GM12878 (cell line): ENCODE data around the gene PAK2.

ENCODE experiments used
- BHLHE40 ChIP-seq, 2 experiments: fragments of 450-650 bp in 1 of 2; IDR thresholded peaks; 2 replicates each; pipeline ENCODE4 v1.6.1; 2011 to 2017; ENCODE audit warnings: low read depth in 2 of 2, borderline replicate concordance in 1 of 2, improper control_type of control experiment in 1 of 2, low read length in 1 of 2, mild to moderate bottlenecking in 1 of 2
- EP300 ChIP-seq, 2 experiments: fragments of 150-350 bp in 1 of 2; IDR thresholded peaks; 2 replicates each; pipeline ENCODE4 v1.6.1; 2011 to 2012; ENCODE audit warnings: low read depth in 2 of 2, low read length in 2 of 2, borderline replicate concordance in 1 of 2, improper control_type of control experiment in 1 of 2, inconsistent platforms in 1 of 2; ENCODE audit not compliant: control insufficient read depth in 1 of 2
- MLLT1 ChIP-seq: fragments of 450-650 bp; IDR thresholded peaks from 2 replicates; pipeline ENCODE4 v1.6.1; 2016; ENCODE audit warnings: mild to moderate bottlenecking
- SP1 ChIP-seq: IDR thresholded peaks from one replicate; pipeline ENCODE4 v1.6.1; 2011; ENCODE audit warnings: low read depth, low read length
- TF ChIP-seq, protein P1 (sequence below), 3 experiments: IDR thresholded peaks in 2 of 3; conservative IDR thresholded peaks in 1 of 3; 2 replicates each; pipeline ENCODE4 v1.5.1; 2011; ENCODE audit warnings: low read depth in 3 of 3, low read length in 3 of 3, mild to moderate bottlenecking in 3 of 3, control low read depth in 2 of 3, moderate library complexity in 2 of 3, inconsistent platforms in 1 of 3, mixed read lengths in 1 of 3; ENCODE audit not compliant: control insufficient read depth in 2 of 3, insufficient read depth in 1 of 3; ENCODE audit errors: extremely low read depth in 1 of 3

GRCh38 chr3:196775938-196776337, 36.3 kb downstream of the PAK2 start:
- TF ChIP-seq BHLHE40 (IDR thresholded peaks at IDR 0.05; ENCODE audit: borderline replicate concordance in 1 of 2, low read depth in 2 of 2, low read length in 1 of 2) (no peak), SP1 (no peak), EP300 (IDR thresholded peaks at IDR 0.05; ENCODE audit: borderline replicate concordance in 1 of 2, control insufficient read depth in 1 of 2, low read depth in 2 of 2, low read length in 2 of 2) (no peak), MLLT1 (no peak)
- TF ChIP-seq, protein P1, sequence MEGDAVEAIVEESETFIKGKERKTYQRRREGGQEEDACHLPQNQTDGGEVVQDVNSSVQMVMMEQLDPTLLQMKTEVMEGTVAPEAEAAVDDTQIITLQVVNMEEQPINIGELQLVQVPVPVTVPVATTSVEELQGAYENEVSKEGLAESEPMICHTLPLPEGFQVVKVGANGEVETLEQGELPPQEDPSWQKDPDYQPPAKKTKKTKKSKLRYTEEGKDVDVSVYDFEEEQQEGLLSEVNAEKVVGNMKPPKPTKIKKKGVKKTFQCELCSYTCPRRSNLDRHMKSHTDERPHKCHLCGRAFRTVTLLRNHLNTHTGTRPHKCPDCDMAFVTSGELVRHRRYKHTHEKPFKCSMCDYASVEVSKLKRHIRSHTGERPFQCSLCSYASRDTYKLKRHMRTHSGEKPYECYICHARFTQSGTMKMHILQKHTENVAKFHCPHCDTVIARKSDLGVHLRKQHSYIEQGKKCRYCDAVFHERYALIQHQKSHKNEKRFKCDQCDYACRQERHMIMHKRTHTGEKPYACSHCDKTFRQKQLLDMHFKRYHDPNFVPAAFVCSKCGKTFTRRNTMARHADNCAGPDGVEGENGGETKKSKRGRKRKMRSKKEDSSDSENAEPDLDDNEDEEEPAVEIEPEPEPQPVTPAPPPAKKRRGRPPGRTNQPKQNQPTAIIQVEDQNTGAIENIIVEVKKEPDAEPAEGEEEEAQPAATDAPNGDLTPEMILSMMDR (IDR thresholded peaks at IDR 0.05 in 2 of 3, conservative IDR thresholded peaks at IDR 0.05 in 1 of 3; ENCODE audit: control insufficient read depth in 2 of 3, extremely low read depth in 1 of 3, insufficient read depth in 1 of 3, low read depth in 3 of 3, low read length in 3 of 3) = no peak
